H1 (cell line): ENCODE results near the gene TCF25. TPM values are rescaled to one million over a fixed set of nuclear protein-coding genes. Genes with fewer than 3 reads are reported as not detected.

Experiments
- ASH2L ChIP-seq: fragments of 200-600, 300-600 bp; sonication (generic); IDR thresholded peaks from one replicate; pipeline ENCODE4 v1.7.1; 2017; ENCODE audit warnings: low read length
- EGR1 ChIP-seq: IDR thresholded peaks from 2 replicates; pipeline ENCODE4 v1.6.1; 2011; ENCODE audit warnings: low read depth, low read length, borderline replicate concordance
- FOSL1 ChIP-seq: IDR thresholded peaks from 2 replicates; pipeline ENCODE4 v1.6.1; 2011; ENCODE audit warnings: mild to moderate bottlenecking, low read depth, low read length, moderate library complexity; ENCODE audit not compliant: insufficient read depth
- GABPA ChIP-seq: IDR thresholded peaks from 2 replicates; pipeline ENCODE4 v1.6.1; 2011; ENCODE audit warnings: mild to moderate bottlenecking, low read length, moderate library complexity, borderline replicate concordance; ENCODE audit not compliant: insufficient read depth
- HDAC2 ChIP-seq, 2 experiments: fragments of 300-600 bp in 1 of 2; sonication (generic) in 1 of 2; IDR thresholded peaks; 2 replicates each; pipeline ENCODE4 v1.6.1; 2011 to 2012; ENCODE audit warnings: low read depth in 2 of 2, low read length in 2 of 2, mild to moderate bottlenecking in 2 of 2, moderate library complexity in 2 of 2, borderline replicate concordance in 1 of 2, inconsistent platforms in 1 of 2
- HDAC6 ChIP-seq: IDR thresholded peaks from one replicate; pipeline ENCODE4 v1.7.1; 2012; ENCODE audit warnings: low read depth, mild to moderate bottlenecking, inconsistent platforms, low read length, moderate library complexity
- NRF1 ChIP-seq: IDR thresholded peaks from 2 replicates; pipeline ENCODE4 v1.6.1; 2011; ENCODE audit warnings: mild to moderate bottlenecking, low read depth, low read length, improper control_type of control experiment
- PHF8 ChIP-seq: fragments of 200-600 bp; sonication (generic); conservative IDR thresholded peaks from 2 replicates; pipeline ENCODE4 v1.7.1; 2012; ENCODE audit warnings: low read depth, mild to moderate bottlenecking, inconsistent platforms, low read length, moderate library complexity
- POLR2A ChIP-seq, 2 experiments: IDR thresholded peaks; 1 replicate in 1 of 2; 2 replicates in 1 of 2; pipeline ENCODE4 v1.6.1; 2011; ENCODE audit warnings: low read depth in 2 of 2, low read length in 2 of 2, mild to moderate bottlenecking in 2 of 2; ENCODE audit errors: control extremely low read depth in 1 of 2
- RBBP5 ChIP-seq: IDR thresholded peaks from 2 replicates; pipeline ENCODE4 v1.7.1; 2012; ENCODE audit warnings: low read depth, mild to moderate bottlenecking, inconsistent platforms, low read length, moderate library complexity, borderline replicate concordance
- SAP30 ChIP-seq: fragments of 300-600 bp; sonication (generic); IDR thresholded peaks from 2 replicates; pipeline ENCODE4 v1.7.1; 2012; ENCODE audit warnings: low read length, moderate library complexity, mild to moderate bottlenecking, inconsistent platforms; ENCODE audit not compliant: insufficient read depth, insufficient replicate concordance
- polyA plus RNA-seq, 7 experiments: library from polyadenylated mRNA; depleted of rRNA in 3 of 7; stranded (reverse) in 5 of 7; unstranded in 2 of 7; fragments of >200 nt in 5 of 7; fragments of 200-250 nt in 2 of 7; gene quantifications; 1 replicate in 5 of 7; 2 replicates in 1 of 7; 4 replicates in 1 of 7; pipeline versions ENCODE4 v1.2.1 to v1.2.3, GENCODE V29; 2011 to 2013; ENCODE audit warnings: missing spikeins in 2 of 7, mixed read lengths in 2 of 7
- total RNA-seq: library from RNA; stranded (reverse); fragmentation: NEBNext Ultra II Directional; extraction: Animal tissue kit (Norgen Biotek cat#: 25700); gene quantifications from 2 replicates; pipeline ENCODE4 v1.2.1, GENCODE V29; 2021
- TF ChIP-seq, protein P1 (sequence below): IDR thresholded peaks from 2 replicates; pipeline ENCODE4 v1.6.1; 2011; ENCODE audit warnings: low read length, improper control_type of control experiment

TCF25 gene
- total and polyA plus RNA-seq, 2 of the 8 experiments (the other 6 are each of a cell fraction or from before 2014, with no cell fraction given), result 78.1 to 102 TPM

DNA sequence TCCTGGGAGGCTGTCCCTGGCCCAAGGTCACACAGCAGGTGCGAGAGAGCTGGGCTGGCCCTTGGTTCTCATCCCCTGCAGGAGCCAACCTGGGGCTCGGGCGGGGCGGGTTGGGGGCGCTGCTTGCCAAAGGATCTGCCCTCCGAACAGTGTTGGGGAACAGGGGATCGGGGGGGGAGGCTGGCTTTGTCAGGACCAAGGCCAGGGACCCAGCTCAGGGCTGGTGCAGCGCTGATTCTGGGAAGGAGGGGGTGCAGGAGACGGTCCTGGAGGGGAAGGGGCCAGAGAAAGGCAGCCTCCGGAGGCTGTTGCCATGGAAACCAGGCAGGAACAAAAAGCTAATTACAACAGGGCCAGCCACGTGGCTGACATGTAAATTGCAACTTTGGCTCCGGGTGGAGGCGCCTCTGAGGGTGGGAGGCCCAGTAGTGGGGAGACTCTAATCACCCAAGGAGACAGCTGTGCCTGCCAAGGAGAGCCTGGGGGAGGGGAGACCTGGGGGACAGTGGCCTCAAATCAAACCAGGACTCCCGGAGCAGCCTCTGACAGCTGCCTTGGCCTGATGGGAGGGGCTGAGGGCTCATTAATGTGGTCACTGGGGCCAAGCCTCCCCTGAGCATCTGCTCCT, 51.0 kb downstream of the TCF25 start (continued):
- TF ChIP-seq, protein P1, sequence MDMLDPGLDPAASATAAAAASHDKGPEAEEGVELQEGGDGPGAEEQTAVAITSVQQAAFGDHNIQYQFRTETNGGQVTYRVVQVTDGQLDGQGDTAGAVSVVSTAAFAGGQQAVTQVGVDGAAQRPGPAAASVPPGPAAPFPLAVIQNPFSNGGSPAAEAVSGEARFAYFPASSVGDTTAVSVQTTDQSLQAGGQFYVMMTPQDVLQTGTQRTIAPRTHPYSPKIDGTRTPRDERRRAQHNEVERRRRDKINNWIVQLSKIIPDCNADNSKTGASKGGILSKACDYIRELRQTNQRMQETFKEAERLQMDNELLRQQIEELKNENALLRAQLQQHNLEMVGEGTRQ, result 0 out of 2 replicates have a peak, but pooled peaks have one; percentile 23
- TF ChIP-seq SAP30, result peak; percentile 94
- TF ChIP-seq FOSL1, result no peak
- TF ChIP-seq ASH2L, result no peak
- no peak for TF ChIP-seq NRF1
- no peak for TF ChIP-seq GABPA
- TF ChIP-seq POLR2A (IDR thresholded peaks at IDR 0.05; ENCODE audit: control extremely low read depth in 1 of 2, low read depth in 2 of 2, low read length in 2 of 2), result no peak
- TF ChIP-seq HDAC6, result no peak
- no peak for TF ChIP-seq EGR1
- TF ChIP-seq PHF8, result no peak
- TF ChIP-seq HDAC2 (IDR thresholded peaks at IDR 0.05; ENCODE audit: borderline replicate concordance in 1 of 2, low read depth in 2 of 2, low read length in 2 of 2), result peak in 1 of 2 experiments; percentile 79; a peak in 1 of 4 replicates
- TF ChIP-seq RBBP5, result no peak
